ENCODE data around the gene SLC23A2.
A peak's percentile ranks its signal among the peaks of the same experiment; 100 is the strongest.
"Not testable (repeated sequence)": the region's sequence is repeated elsewhere in the genome, so short reads cannot be mapped to it uniquely, and the experiment has no call there.

Gene SLC23A2

GRCh38 chr20:4982281-4982680, 19.0 kb downstream of the SLC23A2 start:
- no peak overlapping the region for H3K4ac ChIP-seq (ENCODE audit: low read length)
- H2BK12ac ChIP-seq (ENCODE audit: low read length), result no peak overlapping the region
- no peak overlapping the region for H3K4me3 ChIP-seq (ENCODE audit: low read length in 2 of 2)
- no peak overlapping the region for H2BK15ac ChIP-seq (ENCODE audit: low read length)
- H3K4me1 ChIP-seq (ENCODE audit: control insufficient read depth in 2 of 2, insufficient read depth in 1 of 2, low read depth in 1 of 2, low read length in 2 of 2), result peaks cover 6 to 7% of the 10 kb centered on the region in 2 donors
- no peak for DNase-seq (ENCODE audit: low spot score)
- WGBS, 2 donors (ENCODE audit: extremely low coverage in 2 of 2, insufficient read length in 2 of 2, insufficient replicate concordance in 1 of 2), result no CpG with 5 or more reads among the region's 4 CpGs
- no peak overlapping the region for H2AFZ ChIP-seq (ENCODE audit: low read length)
- no peak overlapping the region for H3K18ac ChIP-seq (ENCODE audit: low read length)
- H3K9ac ChIP-seq (ENCODE audit: low read depth, low read length, poor library complexity), result no peak overlapping the region
- H2BK5ac ChIP-seq (ENCODE audit: low read length), result no peak overlapping the region
- H3K27ac ChIP-seq (replicated peaks; ENCODE audit: low read length), result no peak overlapping the region
- no peak overlapping the region for H3K14ac ChIP-seq (ENCODE audit: low read length)
- no peaks in the 10 kb centered on the region for H3K27me3 ChIP-seq (ENCODE audit: control insufficient read depth in 3 of 3, insufficient read depth in 3 of 3, low read depth in 1 of 3, low read length in 3 of 3)
- H3K79me1 ChIP-seq (ENCODE audit: low read depth, low read length), result no peaks in the 10 kb centered on the region
- no peaks in the 10 kb centered on the region for H3K9me3 ChIP-seq (replicated peaks in 1 of 2; ENCODE audit: control insufficient read depth in 2 of 2, insufficient read depth in 1 of 2, low read depth in 1 of 2, low read length in 2 of 2)
- no peak overlapping the region for H4K8ac ChIP-seq (ENCODE audit: low read depth, low read length)
- H2BK120ac ChIP-seq (ENCODE audit: low read depth, low read length), result no peak overlapping the region
- no peak overlapping the region for H3K4me2 ChIP-seq (ENCODE audit: insufficient read depth, low read length, poor library complexity, severe bottlenecking)
- H3K36me3 ChIP-seq (replicated peaks in 1 of 2; ENCODE audit: control insufficient read depth in 2 of 2, insufficient read depth in 2 of 2, low read length in 2 of 2), result no peaks in the 10 kb centered on the region
- H2AK5ac ChIP-seq (ENCODE audit: low read depth, low read length), result no peak overlapping the region
- H4K91ac ChIP-seq (ENCODE audit: low read depth, low read length, poor library complexity), result no peak overlapping the region
- no peak overlapping the region for H3K23ac ChIP-seq (ENCODE audit: low read depth, low read length, poor library complexity)

GRCh38 chr20:4979841-4980410, 21.4 kb downstream of the SLC23A2 start:
- Histone ChIP-seq H3K79me1 (ENCODE audit: low read depth, low read length) (no peaks in the 10 kb centered on the region), H3K23ac (ENCODE audit: low read depth, low read length, poor library complexity) (no peak overlapping the region)
- WGBS, 2 donors (ENCODE audit: extremely low coverage in 2 of 2, insufficient read length in 2 of 2, insufficient replicate concordance in 1 of 2), result no CpG with 5 or more reads among the region's 1 CpG

DNA sequence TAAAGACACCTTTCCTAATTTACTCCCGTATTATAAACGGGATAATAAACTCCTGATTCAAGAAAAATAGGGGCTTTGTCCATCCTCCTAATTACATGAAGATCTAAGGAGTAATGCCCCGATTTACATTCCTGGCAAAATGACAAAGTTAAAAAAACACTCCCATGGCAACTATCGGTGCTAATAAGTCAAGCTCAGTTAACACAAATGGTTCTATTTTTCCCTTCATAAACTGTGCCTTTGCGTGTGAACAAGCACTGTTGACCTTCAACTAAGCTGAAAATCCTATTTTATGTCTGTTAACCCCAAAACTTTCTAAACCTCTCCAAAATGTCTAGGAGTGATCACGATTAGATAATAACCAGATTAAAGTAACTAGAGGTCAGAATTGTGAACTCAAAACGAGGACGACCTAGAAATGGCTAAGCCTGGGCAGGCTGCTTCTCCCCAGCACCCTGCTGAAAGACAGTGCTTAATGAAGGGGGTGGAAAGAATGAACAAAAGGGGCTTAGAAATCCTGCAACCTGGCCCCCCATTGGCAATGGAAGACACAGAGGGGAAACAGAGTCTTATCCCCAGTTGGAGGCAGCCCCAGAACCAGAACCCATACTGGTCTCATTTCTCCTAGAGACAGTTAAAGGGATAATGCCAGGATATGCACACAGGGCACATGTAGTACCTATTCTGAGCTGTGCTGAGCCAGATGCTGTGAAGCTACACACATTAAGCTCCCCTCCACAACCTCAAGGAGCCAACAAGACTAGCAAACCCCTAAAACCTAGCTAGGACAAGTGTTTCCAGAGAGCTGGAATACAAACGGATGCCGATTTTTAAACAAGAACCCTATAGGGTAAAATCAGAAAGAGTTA, 23.0 kb downstream of the SLC23A2 start:
- no peak overlapping the region for H2AK5ac ChIP-seq (ENCODE audit: low read depth, low read length)
- H2AFZ ChIP-seq (ENCODE audit: low read length), result no peak overlapping the region
- no peaks in the 10 kb centered on the region for H3K9me3 ChIP-seq (replicated peaks in 1 of 2; ENCODE audit: control insufficient read depth in 2 of 2, insufficient read depth in 1 of 2, low read depth in 1 of 2, low read length in 2 of 2)
- no peaks in the 10 kb centered on the region for H3K27me3 ChIP-seq (ENCODE audit: control insufficient read depth in 3 of 3, insufficient read depth in 3 of 3, low read depth in 1 of 3, low read length in 3 of 3)
- no peak overlapping the region for H2BK5ac ChIP-seq (ENCODE audit: low read length)
- DNase-seq (ENCODE audit: low spot score), result no peak
- H4K8ac ChIP-seq (ENCODE audit: low read depth, low read length), result no peak overlapping the region
- H3K4me3 ChIP-seq (ENCODE audit: low read length in 2 of 2), result no peak overlapping the region
- no peak overlapping the region for H4K91ac ChIP-seq (ENCODE audit: low read depth, low read length, poor library complexity)
- no peak overlapping the region for H2BK15ac ChIP-seq (ENCODE audit: low read length)
- WGBS, 2 donors (ENCODE audit: extremely low coverage in 2 of 2, insufficient read length in 2 of 2, insufficient replicate concordance in 1 of 2), result no CpG with 5 or more reads among the region's 10 CpGs
- peaks cover 6 to 7% of the 10 kb centered on the region in 2 donors for H3K4me1 ChIP-seq (ENCODE audit: control insufficient read depth in 2 of 2, insufficient read depth in 1 of 2, low read depth in 1 of 2, low read length in 2 of 2)
- no peak overlapping the region for H3K4ac ChIP-seq (ENCODE audit: low read length)
- H2BK12ac ChIP-seq (ENCODE audit: low read length), result no peak overlapping the region
- no peaks in the 10 kb centered on the region for H3K79me1 ChIP-seq (ENCODE audit: low read depth, low read length)
- peak overlapping the region; percentile 3 for H3K4me2 ChIP-seq (ENCODE audit: insufficient read depth, low read length, poor library complexity, severe bottlenecking)
- H3K23ac ChIP-seq (ENCODE audit: low read depth, low read length, poor library complexity), result no peak overlapping the region
- H3K36me3 ChIP-seq (replicated peaks in 1 of 2; ENCODE audit: control insufficient read depth in 2 of 2, insufficient read depth in 2 of 2, low read length in 2 of 2), result no peaks in the 10 kb centered on the region
- no peak overlapping the region for H3K27ac ChIP-seq (replicated peaks; ENCODE audit: low read length)
- H2BK120ac ChIP-seq (ENCODE audit: low read depth, low read length), result no peak overlapping the region
- peak overlapping the region; percentile 71 for H3K18ac ChIP-seq (ENCODE audit: low read length)
- H3K14ac ChIP-seq (ENCODE audit: low read length), result no peak overlapping the region
- no peak overlapping the region for H3K9ac ChIP-seq (ENCODE audit: low read depth, low read length, poor library complexity)

More at GRCh38 chr20:4979841-4980410, 21.4 kb downstream of the SLC23A2 start:
- Histone ChIP-seq H3K9ac (ENCODE audit: low read depth, low read length, poor library complexity) (no peak overlapping the region), H3K9me3 (replicated peaks in 1 of 2; ENCODE audit: control insufficient read depth in 2 of 2, insufficient read depth in 1 of 2, low read depth in 1 of 2, low read length in 2 of 2) (no peaks in the 10 kb centered on the region), H2BK15ac (ENCODE audit: low read length) (no peak overlapping the region), H4K8ac (ENCODE audit: low read depth, low read length) (no peak overlapping the region), H2AK5ac (ENCODE audit: low read depth, low read length) (no peak overlapping the region), H3K27me3 (ENCODE audit: control insufficient read depth in 3 of 3, insufficient read depth in 3 of 3, low read depth in 1 of 3, low read length in 3 of 3) (no peaks in the 10 kb centered on the region), H3K4me1 (ENCODE audit: control insufficient read depth in 2 of 2, insufficient read depth in 1 of 2, low read depth in 1 of 2, low read length in 2 of 2) (peaks cover 2 to 6% of the 10 kb centered on the region in 2 donors), H2BK12ac (ENCODE audit: low read length) (no peak overlapping the region), H3K18ac (ENCODE audit: low read length) (no peak overlapping the region), H2BK5ac (ENCODE audit: low read length) (no peak overlapping the region), H3K27ac (replicated peaks; ENCODE audit: low read length) (no peak overlapping the region), H3K4me2 (ENCODE audit: insufficient read depth, low read length, poor library complexity, severe bottlenecking) (no peak overlapping the region), H3K4me3 (ENCODE audit: low read length in 2 of 2) (no peak overlapping the region), H3K36me3 (replicated peaks in 1 of 2; ENCODE audit: control insufficient read depth in 2 of 2, insufficient read depth in 2 of 2, low read length in 2 of 2) (no peaks in the 10 kb centered on the region), H2AFZ (ENCODE audit: low read length) (no peak overlapping the region), H2BK120ac (ENCODE audit: low read depth, low read length) (no peak overlapping the region), H3K4ac (ENCODE audit: low read length) (no peak overlapping the region), H3K14ac (ENCODE audit: low read length) (no peak overlapping the region), H4K91ac (ENCODE audit: low read depth, low read length, poor library complexity) (no peak overlapping the region)
- no peak for DNase-seq (ENCODE audit: low spot score)

GRCh38 chr20:4976014-4976413, 25.3 kb downstream of the SLC23A2 start:
- H3K9ac ChIP-seq (ENCODE audit: low read depth, low read length, poor library complexity); H3K18ac ChIP-seq (ENCODE audit: low read length); H4K91ac ChIP-seq (ENCODE audit: low read depth, low read length, poor library complexity); H3K9me3 ChIP-seq (replicated peaks in 1 of 2; ENCODE audit: control insufficient read depth in 2 of 2, insufficient read depth in 1 of 2, low read depth in 1 of 2, low read length in 2 of 2); H3K79me1 ChIP-seq (ENCODE audit: low read depth, low read length); H2BK12ac ChIP-seq (ENCODE audit: low read length); H3K14ac ChIP-seq (ENCODE audit: low read length); H2AK5ac ChIP-seq (ENCODE audit: low read depth, low read length); H3K27ac ChIP-seq (replicated peaks; ENCODE audit: low read length); H4K8ac ChIP-seq (ENCODE audit: low read depth, low read length); H3K4me3 ChIP-seq (ENCODE audit: low read length in 2 of 2); H3K23ac ChIP-seq (ENCODE audit: low read depth, low read length, poor library complexity); H2AFZ ChIP-seq (ENCODE audit: low read length); H3K4me1 ChIP-seq (ENCODE audit: control insufficient read depth in 2 of 2, insufficient read depth in 1 of 2, low read depth in 1 of 2, low read length in 2 of 2); H2BK15ac ChIP-seq (ENCODE audit: low read length); H3K36me3 ChIP-seq (replicated peaks in 1 of 2; ENCODE audit: control insufficient read depth in 2 of 2, insufficient read depth in 2 of 2, low read length in 2 of 2); H2BK5ac ChIP-seq (ENCODE audit: low read length); H2BK120ac ChIP-seq (ENCODE audit: low read depth, low read length); H3K4me2 ChIP-seq (ENCODE audit: insufficient read depth, low read length, poor library complexity, severe bottlenecking); DNase-seq (ENCODE audit: low spot score); H3K4ac ChIP-seq (ENCODE audit: low read length); H3K27me3 ChIP-seq (ENCODE audit: control insufficient read depth in 3 of 3, insufficient read depth in 3 of 3, low read depth in 1 of 3, low read length in 3 of 3): not testable (repeated sequence)
- no CpG with 5 or more reads among the region's 9 CpGs for WGBS, 2 donors (ENCODE audit: extremely low coverage in 2 of 2, insufficient read length in 2 of 2, insufficient replicate concordance in 1 of 2)

All from neuronal stem cell (in vitro differentiated cells).